ENCODE data around the gene ST14. TPM values are rescaled to one million over a fixed set of nuclear protein-coding genes. Genes with fewer than 3 reads are reported as not detected.

The ST14 gene
- total RNA-seq, 1 donor from 2014 or later: 22.6 TPM

GRCh38 chr11:130197386-130198035 lies 37.9 kb downstream of the ST14 start:
- Mint-ChIP-seq H3K27ac (no peak overlapping the region), H3K9me3 (no peaks in the 10 kb centered on the region), H3K4me3 (no peak overlapping the region), H3K27me3 (no peaks in the 10 kb centered on the region), H3K36me3 (ENCODE audit: low read depth) (peaks cover 63% of the 10 kb centered on the region), H3K4me1 (peaks cover 13% of the 10 kb centered on the region)
- POLR2A ChIA-PET: no interaction called here
- DNase-seq (no peak), ATAC-seq (ENCODE audit: low read depth) (no peak)
- TF ChIP-seq, protein P1, sequence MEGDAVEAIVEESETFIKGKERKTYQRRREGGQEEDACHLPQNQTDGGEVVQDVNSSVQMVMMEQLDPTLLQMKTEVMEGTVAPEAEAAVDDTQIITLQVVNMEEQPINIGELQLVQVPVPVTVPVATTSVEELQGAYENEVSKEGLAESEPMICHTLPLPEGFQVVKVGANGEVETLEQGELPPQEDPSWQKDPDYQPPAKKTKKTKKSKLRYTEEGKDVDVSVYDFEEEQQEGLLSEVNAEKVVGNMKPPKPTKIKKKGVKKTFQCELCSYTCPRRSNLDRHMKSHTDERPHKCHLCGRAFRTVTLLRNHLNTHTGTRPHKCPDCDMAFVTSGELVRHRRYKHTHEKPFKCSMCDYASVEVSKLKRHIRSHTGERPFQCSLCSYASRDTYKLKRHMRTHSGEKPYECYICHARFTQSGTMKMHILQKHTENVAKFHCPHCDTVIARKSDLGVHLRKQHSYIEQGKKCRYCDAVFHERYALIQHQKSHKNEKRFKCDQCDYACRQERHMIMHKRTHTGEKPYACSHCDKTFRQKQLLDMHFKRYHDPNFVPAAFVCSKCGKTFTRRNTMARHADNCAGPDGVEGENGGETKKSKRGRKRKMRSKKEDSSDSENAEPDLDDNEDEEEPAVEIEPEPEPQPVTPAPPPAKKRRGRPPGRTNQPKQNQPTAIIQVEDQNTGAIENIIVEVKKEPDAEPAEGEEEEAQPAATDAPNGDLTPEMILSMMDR (IDR thresholded peaks at IDR 0.05): no peak
- intact Hi-C loops (cut with micrococcal nuclease): no loop called here
- CTCF ChIA-PET: interaction anchor here (0.8 kb wide), 1 partner anchor 65 kb away, joined by 3 read pairs; no protein-coding TSS in a partner anchor

DNA sequence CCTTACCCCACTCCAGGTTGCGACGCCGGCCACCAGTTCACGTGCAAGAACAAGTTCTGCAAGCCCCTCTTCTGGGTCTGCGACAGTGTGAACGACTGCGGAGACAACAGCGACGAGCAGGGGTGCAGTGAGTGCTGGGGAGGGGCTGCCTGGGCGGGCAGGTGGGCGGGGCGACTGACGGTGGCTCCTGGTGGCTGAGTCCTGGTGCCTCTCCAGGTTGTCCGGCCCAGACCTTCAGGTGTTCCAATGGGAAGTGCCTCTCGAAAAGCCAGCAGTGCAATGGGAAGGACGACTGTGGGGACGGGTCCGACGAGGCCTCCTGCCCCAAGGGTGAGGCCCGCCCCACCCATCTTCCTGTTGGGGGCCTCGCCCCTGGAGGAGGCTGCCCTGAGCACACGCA lies 38.7 kb downstream of the ST14 start:
- CTCF ChIA-PET: no interaction called here
- ATAC-seq (ENCODE audit: low read depth): no peak

DNA sequence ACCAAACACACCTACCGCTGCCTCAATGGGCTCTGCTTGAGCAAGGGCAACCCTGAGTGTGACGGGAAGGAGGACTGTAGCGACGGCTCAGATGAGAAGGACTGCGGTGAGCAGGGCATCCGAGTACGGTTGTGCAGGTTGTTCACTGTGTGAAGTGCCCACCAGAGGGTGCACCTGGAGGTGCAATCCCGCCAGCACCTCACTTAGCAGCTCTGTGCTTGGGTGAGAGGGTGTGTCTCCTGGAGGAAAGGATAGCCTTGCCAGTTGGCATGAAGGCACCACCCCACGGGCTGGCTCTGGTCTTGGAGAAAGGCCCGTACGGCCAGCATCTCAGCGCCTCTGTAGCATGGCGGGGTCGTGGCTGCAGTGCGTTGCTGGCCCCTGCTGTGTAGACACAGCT lies 39.4 kb downstream of the ST14 start:
- Mint-ChIP-seq H3K4me3 (no peak overlapping the region), H3K9me3 (no peaks in the 10 kb centered on the region), H3K27ac (no peak overlapping the region), H3K36me3 (ENCODE audit: low read depth) (peaks cover 58% of the 10 kb centered on the region), H3K27me3 (no peaks in the 10 kb centered on the region), H3K4me1 (peaks cover 27% of the 10 kb centered on the region)
- intact Hi-C loops (cut with micrococcal nuclease): no loop called here
- TF ChIP-seq, protein P1 (IDR thresholded peaks at IDR 0.05): no peak
- ChIA-PET CTCF (no interaction called here), POLR2A (no interaction called here)
- no peak for DNase-seq
- no peak for ATAC-seq (ENCODE audit: low read depth)

More for the DNA sequence above, 38.7 kb downstream of the ST14 start:
- Mint-ChIP-seq H3K4me3 (no peak overlapping the region), H3K27me3 (no peaks in the 10 kb centered on the region), H3K36me3 (ENCODE audit: low read depth) (peaks cover 60% of the 10 kb centered on the region), H3K9me3 (no peaks in the 10 kb centered on the region), H3K27ac (no peak overlapping the region), H3K4me1 (peaks cover 21% of the 10 kb centered on the region)
- intact Hi-C loops (cut with micrococcal nuclease): no loop called here
- DNase-seq: no peak
- POLR2A ChIA-PET: no interaction called here
- TF ChIP-seq, protein P1 (IDR thresholded peaks at IDR 0.05): no peak

- intact Hi-C loops (cut with micrococcal nuclease): no loop called here
- TF ChIP-seq, protein P1 (IDR thresholded peaks at IDR 0.05): no peak
- DNase-seq (no peak), ATAC-seq (ENCODE audit: low read depth) (no peak)
- H3K9me3 Mint-ChIP-seq: no peaks in the 10 kb centered on the region
- H3K4me1 Mint-ChIP-seq: peaks cover 30% of the 10 kb centered on the region
- H3K36me3 Mint-ChIP-seq (ENCODE audit: low read depth): peaks cover 56% of the 10 kb centered on the region
- no peak overlapping the region for H3K27ac Mint-ChIP-seq
- no peak overlapping the region for H3K4me3 Mint-ChIP-seq
- POLR2A ChIA-PET: no interaction called here
- CTCF ChIA-PET: no interaction called here
- no peaks in the 10 kb centered on the region for H3K27me3 Mint-ChIP-seq
Measured at GRCh38 chr11:130199792-130200191, 40.2 kb downstream of the ST14 start.

- CTCF ChIA-PET: interaction anchor here (1.4 kb wide), 1 partner anchor 12 kb away, joined by 5 read pairs; no protein-coding TSS in a partner anchor
- Mint-ChIP-seq H3K27ac (no peak overlapping the region), H3K36me3 (ENCODE audit: low read depth) (peaks cover 58% of the 10 kb centered on the region), H3K9me3 (no peaks in the 10 kb centered on the region), H3K27me3 (no peaks in the 10 kb centered on the region), H3K4me3 (no peak overlapping the region), H3K4me1 (peaks cover 31% of the 10 kb centered on the region)
- intact Hi-C loops (cut with micrococcal nuclease): no loop called here
- TF ChIP-seq, protein P1 (IDR thresholded peaks at IDR 0.05): no peak
- no peak for ATAC-seq (ENCODE audit: low read depth)
- POLR2A ChIA-PET: no interaction called here
- no peak for DNase-seq
Measured at GRCh38 chr11:130201026-130201425, 41.4 kb downstream of the ST14 start.
